ENCODE data around the gene SDK2. TPM values are rescaled to one million over a fixed set of nuclear protein-coding genes. Genes with fewer than 3 reads are reported as not detected.

SDK2 gene
- total RNA-seq, 1 experiment from 2014 or later, result 0.67 TPM

- peaks cover 16% of the 10 kb centered on the region for H3K4me1 ChIP-seq (ENCODE audit: insufficient read depth, low read length, poor library complexity, severe bottlenecking)
- TF ChIP-seq CTCF (conservative IDR thresholded peaks at IDR 0.05; ENCODE audit: low read depth, low read length), result no peak
- TF ChIP-seq EZH2 (IDR thresholded peaks at IDR 0.05; ENCODE audit: borderline replicate concordance, low read depth, low read length, poor library complexity, severe bottlenecking), result no peak
- no peak for DNase-seq (ENCODE audit: low spot score)
- intact Hi-C loops (cut with micrococcal nuclease; ENCODE audit: unreplicated experiment), result no loop called here
- peaks cover 18% of the 10 kb centered on the region for H3K27me3 ChIP-seq (replicated peaks; ENCODE audit: insufficient read depth, low read depth, low read length, poor library complexity)
- H3K9me3 ChIP-seq (ENCODE audit: low read depth, low read length, poor library complexity, severe bottlenecking), result no peaks in the 10 kb centered on the region
- no peak overlapping the region for H3K4me3 ChIP-seq (ENCODE audit: low read depth, low read length, poor library complexity, severe bottlenecking)
- POLR2A ChIA-PET (ENCODE audit: low non-redundant PET), result no interaction called here
- CTCF ChIA-PET, result no interaction called here
- no peak overlapping the region for H3K27ac ChIP-seq (ENCODE audit: low read depth, low read length, poor library complexity, severe bottlenecking)
- BruUV-seq (replicated peaks), result no TSS peak
- H3K36me3 ChIP-seq (ENCODE audit: insufficient read depth, low read length, poor library complexity, severe bottlenecking), result no peaks in the 10 kb centered on the region
These were observed 6.4 kb downstream of the SDK2 start for GRCh38 chr17:73637866-73638265.

- no peak overlapping the region for H3K4me3 ChIP-seq (ENCODE audit: low read depth, low read length, poor library complexity, severe bottlenecking)
- POLR2A ChIA-PET (ENCODE audit: low non-redundant PET), result no interaction called here
- no peaks in the 10 kb centered on the region for H3K4me1 ChIP-seq (ENCODE audit: insufficient read depth, low read length, poor library complexity, severe bottlenecking)
- no TSS peak for BruUV-seq (replicated peaks)
- H3K9me3 ChIP-seq (ENCODE audit: low read depth, low read length, poor library complexity, severe bottlenecking), result no peaks in the 10 kb centered on the region
- H3K27me3 ChIP-seq (replicated peaks; ENCODE audit: insufficient read depth, low read depth, low read length, poor library complexity), result no peaks in the 10 kb centered on the region
- DNase-seq (ENCODE audit: low spot score), result peak; percentile 28
- H3K27ac ChIP-seq (ENCODE audit: low read depth, low read length, poor library complexity, severe bottlenecking), result no peak overlapping the region
- TF ChIP-seq EZH2 (IDR thresholded peaks at IDR 0.05; ENCODE audit: borderline replicate concordance, low read depth, low read length, poor library complexity, severe bottlenecking), result no peak
- no peak for TF ChIP-seq CTCF (conservative IDR thresholded peaks at IDR 0.05; ENCODE audit: low read depth, low read length)
- intact Hi-C loops (cut with micrococcal nuclease; ENCODE audit: unreplicated experiment), result no loop called here
- CTCF ChIA-PET, result no interaction called here
- H3K36me3 ChIP-seq (ENCODE audit: insufficient read depth, low read length, poor library complexity, severe bottlenecking), result no peaks in the 10 kb centered on the region
These were observed 9.0 kb downstream of the SDK2 start for GRCh38 chr17:73635101-73635817.

DNA sequence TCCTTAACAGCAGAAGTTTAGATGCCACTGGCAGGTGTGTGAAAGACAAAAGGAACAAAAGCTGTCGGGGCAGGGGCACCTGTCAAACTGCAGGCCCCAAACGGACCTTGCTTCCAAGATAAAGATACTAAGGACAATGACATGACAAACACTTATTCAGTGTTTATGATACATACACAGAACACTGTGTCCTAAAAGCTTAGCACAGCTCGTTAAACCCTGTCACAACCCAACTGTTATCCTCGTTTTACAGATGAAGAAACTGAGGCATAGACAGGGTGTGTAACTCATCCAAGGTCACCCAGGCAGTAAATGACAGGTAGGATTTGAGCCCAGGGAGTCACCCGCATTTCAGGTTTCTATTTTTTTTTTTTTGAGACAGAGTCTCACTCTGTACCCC is 9.6 kb downstream of the SDK2 start:
- Histone ChIP-seq H3K9me3 (ENCODE audit: low read depth, low read length, poor library complexity, severe bottlenecking) (no peaks in the 10 kb centered on the region), H3K4me3 (ENCODE audit: low read depth, low read length, poor library complexity, severe bottlenecking) (no peak overlapping the region), H3K27me3 (replicated peaks; ENCODE audit: insufficient read depth, low read depth, low read length, poor library complexity) (no peaks in the 10 kb centered on the region), H3K4me1 (ENCODE audit: insufficient read depth, low read length, poor library complexity, severe bottlenecking) (no peaks in the 10 kb centered on the region), H3K36me3 (ENCODE audit: insufficient read depth, low read length, poor library complexity, severe bottlenecking) (no peaks in the 10 kb centered on the region), H3K27ac (ENCODE audit: low read depth, low read length, poor library complexity, severe bottlenecking) (no peak overlapping the region)
- TF ChIP-seq EZH2 (IDR thresholded peaks at IDR 0.05; ENCODE audit: borderline replicate concordance, low read depth, low read length, poor library complexity, severe bottlenecking) (no peak), CTCF (conservative IDR thresholded peaks at IDR 0.05; ENCODE audit: low read depth, low read length) (no peak)
- intact Hi-C loops (cut with micrococcal nuclease; ENCODE audit: unreplicated experiment), result no loop called here
- CTCF ChIA-PET, result no interaction called here
- no peak for DNase-seq (ENCODE audit: low spot score)
- no TSS peak for BruUV-seq (replicated peaks)
- POLR2A ChIA-PET (ENCODE audit: low non-redundant PET), result no interaction called here
